K562 (cell line): ENCODE data around the gene RGR. TPM values are rescaled to one million over a fixed set of nuclear protein-coding genes. Genes with fewer than 3 reads are reported as not detected.

Experiments used
- ATF1 ChIP-seq, 2 experiments: fragments of 450-650 bp in 1 of 2; IDR thresholded peaks; 2 replicates each; pipeline ENCODE4 v1.6.1; 2016; ENCODE audit warnings: missing compliant biosample characterization in 1 of 2, missing genetic modification characterization in 1 of 2
- COPS2 ChIP-seq: fragments of 450-650 bp; conservative IDR thresholded peaks from 2 replicates; pipeline ENCODE4 v1.6.1; 2016; ENCODE audit warnings: mild to moderate bottlenecking, moderate library complexity
- CREB1 ChIP-seq, 2 experiments: sonication (generic) in 1 of 2; formaldehyde crosslinking in 1 of 2; IDR thresholded peaks; 2 replicates each; pipeline versions ENCODE4 v1.6.1 to v1.8.0; 2012 to 2022; ENCODE audit warnings: inconsistent platforms in 1 of 2, mild to moderate bottlenecking in 1 of 2, missing genetic modification reagents in 1 of 2, moderate library complexity in 1 of 2
- ESRRB ChIP-seq: fragments of 250-450 bp; sonication (Bioruptor Pico); IDR thresholded peaks from 2 replicates; pipeline ENCODE4 v1.5.0; 2020; ENCODE audit warnings: mild to moderate bottlenecking, moderate library complexity, borderline replicate concordance
- KAT7 ChIP-seq: sonication (generic); formaldehyde crosslinking; IDR thresholded peaks from 2 replicates; pipeline ENCODE4 v1.8.0; 2022; ENCODE audit warnings: missing genetic modification reagents, mild to moderate bottlenecking, borderline replicate concordance
- LCOR ChIP-seq: sonication (generic); formaldehyde crosslinking; IDR thresholded peaks from 2 replicates; pipeline ENCODE4 v1.8.0; 2022; ENCODE audit warnings: mild to moderate bottlenecking, missing genetic modification reagents
- polyA plus RNA-seq, 8 experiments: library from polyadenylated mRNA; depleted of rRNA in 4 of 8; stranded (reverse) in 5 of 8; unstranded in 3 of 8; fragments of >200 nt; fragmentation: Nextera tagmentation in 2 of 8; fragmentation: Illumina TruSeq in 1 of 8; extraction: Ambion mirVana in 2 of 8; extraction: Trizol in 1 of 8; gene quantifications; 2 replicates each; pipeline versions ENCODE4 v1.2.1 to v1.2.3, GENCODE V29; 2011 to 2014; ENCODE audit warnings: inconsistent platforms in 1 of 8, missing spikeins in 1 of 8
- total RNA-seq, 7 experiments: library from RNA; depleted of rRNA in 6 of 7; stranded (reverse); fragments of >200 nt in 6 of 7; fragmentation: Illumina TruSeq in 2 of 7; extraction: Trizol in 2 of 7; gene quantifications; 2 replicates each; pipeline versions ENCODE4 v1.2.1 to v1.2.3, GENCODE V29; 2011 to 2021; ENCODE audit warnings: low replicate concordance in 1 of 7
- TF ChIP-seq, protein P1 (sequence below): fragments of 450-650 bp; IDR thresholded peaks from 2 replicates; pipeline ENCODE4 v1.6.1; 2016; ENCODE audit warnings: mild to moderate bottlenecking, moderate library complexity

The RGR gene
- total and polyA plus RNA-seq, 9 of the 15 experiments (the other 6 are each of a cell fraction or from before 2014, with no cell fraction given) = not detected

DNA sequence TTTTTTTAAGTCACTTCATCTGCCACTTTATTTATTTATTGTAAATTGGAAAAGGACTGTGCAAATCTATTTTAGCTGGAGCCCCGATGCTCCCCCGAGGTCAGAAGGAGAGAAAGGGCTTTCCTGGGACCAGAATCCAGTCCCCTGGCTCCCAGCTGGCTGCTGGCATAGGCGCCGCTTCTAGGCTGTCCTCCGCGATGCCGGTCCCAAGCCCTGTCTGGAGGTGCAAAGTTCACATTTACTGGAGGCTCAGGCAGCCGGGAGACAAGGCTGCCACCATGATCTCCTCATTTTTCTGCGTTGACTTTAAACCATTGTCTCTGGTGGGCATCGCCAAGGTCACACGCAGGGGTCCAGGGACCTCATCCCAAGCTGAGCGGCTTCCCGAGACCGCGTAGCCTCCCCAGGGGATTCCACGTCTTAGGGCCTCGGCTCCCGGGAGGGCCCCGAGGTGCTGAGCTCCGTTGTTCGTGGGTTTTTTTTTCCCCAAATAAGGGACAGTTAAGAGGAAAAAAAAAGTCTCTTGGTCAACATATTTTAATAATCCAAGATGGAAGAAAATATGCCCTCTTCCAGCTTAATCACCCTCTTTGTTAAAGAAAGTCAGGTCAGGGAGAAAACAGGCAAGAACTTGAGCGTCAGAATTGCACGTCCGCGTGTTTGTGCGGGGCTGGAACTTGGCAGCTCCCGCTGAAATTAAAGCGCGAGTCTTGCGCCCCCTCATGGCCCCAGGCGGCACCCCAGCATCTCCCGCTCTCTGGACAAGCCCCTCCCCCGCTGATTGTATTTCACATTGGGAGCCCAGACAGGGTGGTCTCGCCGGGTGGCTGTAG, 11.9 kb downstream of the RGR start (continued):
- TF ChIP-seq CREB1 (IDR thresholded peaks at IDR 0.05) (no peak), CREB1 (CRISPR knock-in tag; IDR thresholded peaks at IDR 0.05) (peak; percentile 74), LCOR (CRISPR knock-in tag) (peak; percentile 78), KAT7 (CRISPR knock-in tag) (peak; percentile 81; the same call in 1 of the 2 replicates), COPS2 (no peak), ESRRB (CRISPR knock-in tag) (no peak), ATF1 (CRISPR knock-in tag; IDR thresholded peaks at IDR 0.05) (no peak), ATF1 (tag; IDR thresholded peaks at IDR 0.05) (0 out of 2 replicates have a peak, but pooled peaks have one; percentile 32)
- TF ChIP-seq, protein P1, sequence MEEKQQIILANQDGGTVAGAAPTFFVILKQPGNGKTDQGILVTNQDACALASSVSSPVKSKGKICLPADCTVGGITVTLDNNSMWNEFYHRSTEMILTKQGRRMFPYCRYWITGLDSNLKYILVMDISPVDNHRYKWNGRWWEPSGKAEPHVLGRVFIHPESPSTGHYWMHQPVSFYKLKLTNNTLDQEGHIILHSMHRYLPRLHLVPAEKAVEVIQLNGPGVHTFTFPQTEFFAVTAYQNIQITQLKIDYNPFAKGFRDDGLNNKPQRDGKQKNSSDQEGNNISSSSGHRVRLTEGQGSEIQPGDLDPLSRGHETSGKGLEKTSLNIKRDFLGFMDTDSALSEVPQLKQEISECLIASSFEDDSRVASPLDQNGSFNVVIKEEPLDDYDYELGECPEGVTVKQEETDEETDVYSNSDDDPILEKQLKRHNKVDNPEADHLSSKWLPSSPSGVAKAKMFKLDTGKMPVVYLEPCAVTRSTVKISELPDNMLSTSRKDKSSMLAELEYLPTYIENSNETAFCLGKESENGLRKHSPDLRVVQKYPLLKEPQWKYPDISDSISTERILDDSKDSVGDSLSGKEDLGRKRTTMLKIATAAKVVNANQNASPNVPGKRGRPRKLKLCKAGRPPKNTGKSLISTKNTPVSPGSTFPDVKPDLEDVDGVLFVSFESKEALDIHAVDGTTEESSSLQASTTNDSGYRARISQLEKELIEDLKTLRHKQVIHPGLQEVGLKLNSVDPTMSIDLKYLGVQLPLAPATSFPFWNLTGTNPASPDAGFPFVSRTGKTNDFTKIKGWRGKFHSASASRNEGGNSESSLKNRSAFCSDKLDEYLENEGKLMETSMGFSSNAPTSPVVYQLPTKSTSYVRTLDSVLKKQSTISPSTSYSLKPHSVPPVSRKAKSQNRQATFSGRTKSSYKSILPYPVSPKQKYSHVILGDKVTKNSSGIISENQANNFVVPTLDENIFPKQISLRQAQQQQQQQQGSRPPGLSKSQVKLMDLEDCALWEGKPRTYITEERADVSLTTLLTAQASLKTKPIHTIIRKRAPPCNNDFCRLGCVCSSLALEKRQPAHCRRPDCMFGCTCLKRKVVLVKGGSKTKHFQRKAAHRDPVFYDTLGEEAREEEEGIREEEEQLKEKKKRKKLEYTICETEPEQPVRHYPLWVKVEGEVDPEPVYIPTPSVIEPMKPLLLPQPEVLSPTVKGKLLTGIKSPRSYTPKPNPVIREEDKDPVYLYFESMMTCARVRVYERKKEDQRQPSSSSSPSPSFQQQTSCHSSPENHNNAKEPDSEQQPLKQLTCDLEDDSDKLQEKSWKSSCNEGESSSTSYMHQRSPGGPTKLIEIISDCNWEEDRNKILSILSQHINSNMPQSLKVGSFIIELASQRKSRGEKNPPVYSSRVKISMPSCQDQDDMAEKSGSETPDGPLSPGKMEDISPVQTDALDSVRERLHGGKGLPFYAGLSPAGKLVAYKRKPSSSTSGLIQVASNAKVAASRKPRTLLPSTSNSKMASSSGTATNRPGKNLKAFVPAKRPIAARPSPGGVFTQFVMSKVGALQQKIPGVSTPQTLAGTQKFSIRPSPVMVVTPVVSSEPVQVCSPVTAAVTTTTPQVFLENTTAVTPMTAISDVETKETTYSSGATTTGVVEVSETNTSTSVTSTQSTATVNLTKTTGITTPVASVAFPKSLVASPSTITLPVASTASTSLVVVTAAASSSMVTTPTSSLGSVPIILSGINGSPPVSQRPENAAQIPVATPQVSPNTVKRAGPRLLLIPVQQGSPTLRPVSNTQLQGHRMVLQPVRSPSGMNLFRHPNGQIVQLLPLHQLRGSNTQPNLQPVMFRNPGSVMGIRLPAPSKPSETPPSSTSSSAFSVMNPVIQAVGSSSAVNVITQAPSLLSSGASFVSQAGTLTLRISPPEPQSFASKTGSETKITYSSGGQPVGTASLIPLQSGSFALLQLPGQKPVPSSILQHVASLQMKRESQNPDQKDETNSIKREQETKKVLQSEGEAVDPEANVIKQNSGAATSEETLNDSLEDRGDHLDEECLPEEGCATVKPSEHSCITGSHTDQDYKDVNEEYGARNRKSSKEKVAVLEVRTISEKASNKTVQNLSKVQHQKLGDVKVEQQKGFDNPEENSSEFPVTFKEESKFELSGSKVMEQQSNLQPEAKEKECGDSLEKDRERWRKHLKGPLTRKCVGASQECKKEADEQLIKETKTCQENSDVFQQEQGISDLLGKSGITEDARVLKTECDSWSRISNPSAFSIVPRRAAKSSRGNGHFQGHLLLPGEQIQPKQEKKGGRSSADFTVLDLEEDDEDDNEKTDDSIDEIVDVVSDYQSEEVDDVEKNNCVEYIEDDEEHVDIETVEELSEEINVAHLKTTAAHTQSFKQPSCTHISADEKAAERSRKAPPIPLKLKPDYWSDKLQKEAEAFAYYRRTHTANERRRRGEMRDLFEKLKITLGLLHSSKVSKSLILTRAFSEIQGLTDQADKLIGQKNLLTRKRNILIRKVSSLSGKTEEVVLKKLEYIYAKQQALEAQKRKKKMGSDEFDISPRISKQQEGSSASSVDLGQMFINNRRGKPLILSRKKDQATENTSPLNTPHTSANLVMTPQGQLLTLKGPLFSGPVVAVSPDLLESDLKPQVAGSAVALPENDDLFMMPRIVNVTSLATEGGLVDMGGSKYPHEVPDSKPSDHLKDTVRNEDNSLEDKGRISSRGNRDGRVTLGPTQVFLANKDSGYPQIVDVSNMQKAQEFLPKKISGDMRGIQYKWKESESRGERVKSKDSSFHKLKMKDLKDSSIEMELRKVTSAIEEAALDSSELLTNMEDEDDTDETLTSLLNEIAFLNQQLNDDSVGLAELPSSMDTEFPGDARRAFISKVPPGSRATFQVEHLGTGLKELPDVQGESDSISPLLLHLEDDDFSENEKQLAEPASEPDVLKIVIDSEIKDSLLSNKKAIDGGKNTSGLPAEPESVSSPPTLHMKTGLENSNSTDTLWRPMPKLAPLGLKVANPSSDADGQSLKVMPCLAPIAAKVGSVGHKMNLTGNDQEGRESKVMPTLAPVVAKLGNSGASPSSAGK = peak; percentile 99
